Activated CD8-positive, alpha-beta memory T cell treated with anti-CD3 and anti-CD28 coated beads for 48 hours (primary cell): ENCODE results near the gene NIPAL3.
"Not testable (repeated sequence)": the region's sequence is repeated elsewhere in the genome, so short reads cannot be mapped to it uniquely, and the experiment has no call there.

ENCODE experiments used
- DNase-seq, 3 experiments: peaks; one replicate each; pipeline ENCODE4 v3.0.0-alpha.2; 2020; ENCODE audit warnings: low read depth in 2 of 3, low spot score in 2 of 3

The NIPAL3 gene

GRCh38 chr1:24421502-24421901 is 5.9 kb downstream of the NIPAL3 start:
- DNase-seq: no peak

GRCh38 chr1:24424207-24424606 is 8.6 kb downstream of the NIPAL3 start:
- DNase-seq: no peak

GRCh38 chr1:24424990-24425389 is 9.4 kb downstream of the NIPAL3 start:
- no peak for DNase-seq

- no peak for DNase-seq
Measured at GRCh38 chr1:24425441-24425840, 9.8 kb downstream of the NIPAL3 start.

- DNase-seq: no peak
Measured at GRCh38 chr1:24425922-24426321, 10.3 kb downstream of the NIPAL3 start.

- no peak for DNase-seq
Measured at GRCh38 chr1:24426744-24427544, 11.3 kb downstream of the NIPAL3 start.

- no peak for DNase-seq
Measured at GRCh38 chr1:24427545-24427862, 11.9 kb downstream of the NIPAL3 start.

- no peak for DNase-seq
Measured at GRCh38 chr1:24435782-24436365, 20.3 kb downstream of the NIPAL3 start.

- no peak for DNase-seq
Measured at GRCh38 chr1:24437631-24438396, 22.2 kb downstream of the NIPAL3 start.

- no peak for DNase-seq
Measured at GRCh38 chr1:24438423-24438901, 22.9 kb downstream of the NIPAL3 start.

GRCh38 chr1:24440436-24440835 is 24.8 kb downstream of the NIPAL3 start:
- DNase-seq: no peak

GRCh38 chr1:24441480-24441879 is 25.9 kb downstream of the NIPAL3 start:
- DNase-seq: no peak

GRCh38 chr1:24441996-24442668 is 26.5 kb downstream of the NIPAL3 start:
- no peak for DNase-seq

GRCh38 chr1:24442764-24443163 is 27.2 kb downstream of the NIPAL3 start:
- DNase-seq: no peak

GRCh38 chr1:24443241-24443656 is 27.6 kb downstream of the NIPAL3 start:
- no peak for DNase-seq

GRCh38 chr1:24446446-24446845 is 30.8 kb downstream of the NIPAL3 start:
- DNase-seq: not testable (repeated sequence)

GRCh38 chr1:24450316-24450715 is 34.7 kb downstream of the NIPAL3 start:
- no peak for DNase-seq

GRCh38 chr1:24450857-24451397 is 35.3 kb downstream of the NIPAL3 start:
- no peak for DNase-seq

- no peak for DNase-seq
Measured at GRCh38 chr1:24451746-24452145, 36.1 kb downstream of the NIPAL3 start.

GRCh38 chr1:24452922-24453485 is 37.4 kb downstream of the NIPAL3 start:
- DNase-seq: no peak

- no peak for DNase-seq
Measured at GRCh38 chr1:24454673-24455072, 39.1 kb downstream of the NIPAL3 start.
